ENCODE measurements around the gene GPR143.
A peak's percentile ranks its signal among the peaks of the same experiment; 100 is the strongest.

Gene GPR143

GRCh38 chrX:9690046-9690445 lies 75.6 kb downstream of the GPR143 start:
- H3K27me3 Mint-ChIP-seq (ENCODE audit: low read depth, poor library complexity), result peaks cover 3% of the 10 kb centered on the region
- no peak for DNase-seq
- H3K4me1 Mint-ChIP-seq, result no peaks in the 10 kb centered on the region
- no peak overlapping the region for H3K27ac Mint-ChIP-seq
- H3K4me3 Mint-ChIP-seq, result no peak overlapping the region
- peaks cover 54% of the 10 kb centered on the region for H3K9me3 Mint-ChIP-seq
- peaks cover 82% of the 10 kb centered on the region for H3K36me3 Mint-ChIP-seq (ENCODE audit: low read depth)
- no peak for TF ChIP-seq CTCF (IDR thresholded peaks at IDR 0.05)

GRCh38 chrX:9688833-9689232 lies 76.8 kb downstream of the GPR143 start:
- peaks cover 3% of the 10 kb centered on the region for H3K27me3 Mint-ChIP-seq (ENCODE audit: low read depth, poor library complexity)
- no peaks in the 10 kb centered on the region for H3K4me1 Mint-ChIP-seq
- H3K27ac Mint-ChIP-seq, result peak overlapping the region; percentile 57
- TF ChIP-seq CTCF (IDR thresholded peaks at IDR 0.05), result no peak
- H3K36me3 Mint-ChIP-seq (ENCODE audit: low read depth), result peaks cover 81% of the 10 kb centered on the region
- H3K9me3 Mint-ChIP-seq, result peaks cover 55% of the 10 kb centered on the region
- DNase-seq, result no peak
- H3K4me3 Mint-ChIP-seq, result no peak overlapping the region

- Mint-ChIP-seq H3K36me3 (ENCODE audit: low read depth) (peaks cover 75% of the 10 kb centered on the region), H3K4me3 (no peak overlapping the region)
These were observed 77.7 kb downstream of the GPR143 start for GRCh38 chrX:9687899-9688298.

GRCh38 chrX:9683350-9683749 lies 82.3 kb downstream of the GPR143 start:
- Mint-ChIP-seq H3K4me1 (no peaks in the 10 kb centered on the region), H3K27me3 (ENCODE audit: low read depth, poor library complexity) (no peaks in the 10 kb centered on the region), H3K27ac (peak overlapping the region; percentile 67), H3K9me3 (peaks cover 55% of the 10 kb centered on the region), H3K36me3 (ENCODE audit: low read depth) (peaks cover 65% of the 10 kb centered on the region), H3K4me3 (no peak overlapping the region)
- DNase-seq, result no peak
- no peak for TF ChIP-seq CTCF (IDR thresholded peaks at IDR 0.05)

More at GRCh38 chrX:9687899-9688298, 77.7 kb downstream of the GPR143 start:
- no peaks in the 10 kb centered on the region for H3K4me1 Mint-ChIP-seq
- no peak overlapping the region for H3K27ac Mint-ChIP-seq
- no peak for TF ChIP-seq CTCF (IDR thresholded peaks at IDR 0.05)
- peaks cover 3% of the 10 kb centered on the region for H3K27me3 Mint-ChIP-seq (ENCODE audit: low read depth, poor library complexity)
- H3K9me3 Mint-ChIP-seq, result peaks cover 46% of the 10 kb centered on the region
- no peak for DNase-seq

GRCh38 chrX:9682861-9683260 lies 82.8 kb downstream of the GPR143 start:
- Mint-ChIP-seq H3K27me3 (ENCODE audit: low read depth, poor library complexity) (no peaks in the 10 kb centered on the region), H3K4me3 (no peak overlapping the region), H3K36me3 (ENCODE audit: low read depth) (peaks cover 65% of the 10 kb centered on the region), H3K4me1 (no peaks in the 10 kb centered on the region), H3K9me3 (peaks cover 57% of the 10 kb centered on the region), H3K27ac (peak overlapping the region; percentile 67)
- TF ChIP-seq CTCF (IDR thresholded peaks at IDR 0.05), result no peak
- DNase-seq, result no peak

- DNase-seq, result no peak
- H3K27me3 Mint-ChIP-seq (ENCODE audit: low read depth, poor library complexity), result no peaks in the 10 kb centered on the region
- TF ChIP-seq CTCF (IDR thresholded peaks at IDR 0.05), result no peak
- H3K36me3 Mint-ChIP-seq (ENCODE audit: low read depth), result peaks cover 68% of the 10 kb centered on the region
- no peak overlapping the region for H3K4me3 Mint-ChIP-seq
- peak overlapping the region; percentile 26 for H3K27ac Mint-ChIP-seq
- H3K4me1 Mint-ChIP-seq, result no peaks in the 10 kb centered on the region
- peaks cover 60% of the 10 kb centered on the region for H3K9me3 Mint-ChIP-seq
These were observed 83.2 kb downstream of the GPR143 start for GRCh38 chrX:9682456-9682855.

All from nephron progenitor cell (in vitro differentiated cells).